H9 (cell line): ENCODE results near the gene IDH3B. TPM values are rescaled to one million over a fixed set of nuclear protein-coding genes. Genes with fewer than 3 reads are reported as not detected.

ENCODE experiments used
- DNase-seq: peaks from one replicate; pipeline ENCODE4 v3.0.0-alpha.2; 2017
- H2AFZ ChIP-seq: one replicate; pipeline ENCODE4 v1.6.1; 2013; ENCODE audit warnings: mild to moderate bottlenecking, low read length, control low read depth, moderate library complexity
- H2AK5ac ChIP-seq: 2 replicates; pipeline ENCODE4 v1.6.1; 2013; ENCODE audit warnings: low read length, control low read depth, mixed read lengths; ENCODE audit not compliant: insufficient read length
- H2BK120ac ChIP-seq: one replicate; pipeline ENCODE4 v1.6.1; 2013; ENCODE audit warnings: low read depth, mild to moderate bottlenecking, low read length, control low read depth, inconsistent platforms; ENCODE audit not compliant: poor library complexity, severe bottlenecking
- H2BK12ac ChIP-seq: 2 replicates; pipeline ENCODE4 v1.6.1; 2013; ENCODE audit warnings: low read length, control low read depth, mixed read lengths, low read depth; ENCODE audit not compliant: insufficient read length
- H2BK15ac ChIP-seq: 2 replicates; pipeline ENCODE4 v1.6.1; 2013; ENCODE audit warnings: low read depth, low read length, control low read depth
- H2BK20ac ChIP-seq: one replicate; pipeline ENCODE4 v1.6.1; 2013; ENCODE audit warnings: low read depth, mild to moderate bottlenecking, low read length, control low read depth, inconsistent platforms; ENCODE audit not compliant: poor library complexity, severe bottlenecking
- H2BK5ac ChIP-seq: 2 replicates; pipeline ENCODE4 v1.6.1; 2013; ENCODE audit warnings: low read length, control low read depth, mixed read lengths; ENCODE audit not compliant: insufficient read length
- H3K14ac ChIP-seq: 2 replicates; pipeline ENCODE4 v1.6.1; 2013; ENCODE audit warnings: low read length, control low read depth; ENCODE audit not compliant: insufficient read depth
- H3K18ac ChIP-seq: 2 replicates; pipeline ENCODE4 v1.6.1; 2013; ENCODE audit warnings: low read depth, mild to moderate bottlenecking, mixed read lengths, low read length, control low read depth; ENCODE audit not compliant: insufficient read length
- H3K23ac ChIP-seq: 2 replicates; pipeline ENCODE4 v1.6.1; 2013; ENCODE audit warnings: low read length, control low read depth, mixed read lengths, low read depth; ENCODE audit not compliant: insufficient read length
- H3K23me2 ChIP-seq: 2 replicates; pipeline ENCODE4 v1.6.1; 2013; ENCODE audit warnings: low read depth, mild to moderate bottlenecking, mixed read lengths, low read length, control low read depth; ENCODE audit not compliant: insufficient read length, poor library complexity, severe bottlenecking
- H3K27ac ChIP-seq: 2 replicates; pipeline ENCODE4 v1.5.1; 2013; ENCODE audit warnings: low read length, control low read depth, mixed read lengths, low read depth; ENCODE audit not compliant: insufficient read length
- H3K27me3 ChIP-seq: 2 replicates; pipeline ENCODE4 v1.6.1; 2013; ENCODE audit warnings: low read length, control low read depth, inconsistent platforms; ENCODE audit not compliant: insufficient read depth
- H3K4ac ChIP-seq: 2 replicates; pipeline ENCODE4 v1.6.1; 2013; ENCODE audit warnings: low read depth, mild to moderate bottlenecking, control low read depth, inconsistent platforms, low read length, moderate library complexity
- H3K4me1 ChIP-seq: 2 replicates; pipeline ENCODE4 v1.6.1; 2013; ENCODE audit warnings: low read length, control low read depth, inconsistent platforms; ENCODE audit not compliant: insufficient read depth
- H3K4me2 ChIP-seq: 2 replicates; pipeline ENCODE4 v1.6.1; 2013; ENCODE audit warnings: low read length, control low read depth, mixed read lengths; ENCODE audit not compliant: insufficient read length, insufficient read depth
- H3K56ac ChIP-seq: 2 replicates; pipeline ENCODE4 v1.6.1; 2013; ENCODE audit warnings: low read depth, mild to moderate bottlenecking, mixed read lengths, low read length, control low read depth; ENCODE audit not compliant: insufficient read length
- H3K79me1 ChIP-seq: 2 replicates; pipeline ENCODE4 v1.6.1; 2013; ENCODE audit warnings: low read depth, mild to moderate bottlenecking, moderate library complexity, low read length, control low read depth, inconsistent platforms; ENCODE audit not compliant: insufficient read depth, poor library complexity, severe bottlenecking
- H3K79me2 ChIP-seq: 2 replicates; pipeline ENCODE4 v1.6.1; 2013; ENCODE audit warnings: low read length, control low read depth, inconsistent platforms; ENCODE audit not compliant: insufficient read depth
- H3K9ac ChIP-seq: 2 replicates; pipeline ENCODE4 v1.6.1; 2013; ENCODE audit warnings: low read length, control low read depth, mixed read lengths; ENCODE audit not compliant: insufficient read length; ENCODE audit errors: extremely low read depth
- H3K9me3 ChIP-seq: one replicate; pipeline ENCODE4 v1.6.1; 2013; ENCODE audit warnings: low read depth, low read length, inconsistent platforms; ENCODE audit not compliant: control insufficient read depth
- H3T11ph ChIP-seq: one replicate; pipeline ENCODE4 v1.6.1; 2013; ENCODE audit warnings: mild to moderate bottlenecking, low read length, control low read depth, inconsistent platforms
- H4K20me1 ChIP-seq: one replicate; pipeline ENCODE4 v1.6.1; 2013; ENCODE audit not compliant: control insufficient read depth, insufficient read length, insufficient read depth
- H4K5ac ChIP-seq: 2 replicates; pipeline ENCODE4 v1.6.1; 2013; ENCODE audit warnings: low read depth, mild to moderate bottlenecking, mixed read lengths, low read length, control low read depth; ENCODE audit not compliant: insufficient read length
- H4K8ac ChIP-seq: replicated peaks from 2 replicates; pipeline ENCODE4 v1.6.1; 2013; ENCODE audit warnings: low read length, control low read depth, mixed read lengths, low read depth; ENCODE audit not compliant: insufficient read length
- H4K91ac ChIP-seq: 2 replicates; pipeline ENCODE4 v1.6.1; 2013; ENCODE audit warnings: low read depth, mild to moderate bottlenecking, moderate library complexity, mixed read lengths, low read length, control low read depth; ENCODE audit not compliant: insufficient read length
- H3K27ac Mint-ChIP-seq, 3 experiments: 2 replicates in 2 of 3; 3 replicates in 1 of 3; pipeline ENCODE4 v1.8.0; 2020 to 2021; ENCODE audit warnings: mixed read lengths in 3 of 3, mild to moderate bottlenecking in 1 of 3, moderate library complexity in 1 of 3
- H3K27me3 Mint-ChIP-seq: 2 replicates; pipeline ENCODE4 v1.8.0; 2021; ENCODE audit warnings: low read depth, mild to moderate bottlenecking, moderate library complexity, mixed read lengths
- H3K36me3 Mint-ChIP-seq, 3 experiments: 2 replicates in 2 of 3; 3 replicates in 1 of 3; pipeline ENCODE4 v1.8.0; 2020 to 2021; ENCODE audit warnings: low read depth in 3 of 3, mixed read lengths in 3 of 3; ENCODE audit not compliant: insufficient read depth in 1 of 3
- H3K4me1 Mint-ChIP-seq, 2 experiments: 2 replicates each; pipeline ENCODE4 v1.8.0; 2020; ENCODE audit warnings: mixed read lengths in 2 of 2
- H3K4me3 Mint-ChIP-seq, 2 experiments: 2 replicates in 1 of 2; 3 replicates in 1 of 2; pipeline ENCODE4 v1.8.0; 2020 to 2021; ENCODE audit warnings: mild to moderate bottlenecking in 2 of 2, mixed read lengths in 2 of 2, moderate library complexity in 1 of 2
- H3K9me3 Mint-ChIP-seq, 2 experiments: 2 replicates in 1 of 2; 3 replicates in 1 of 2; pipeline ENCODE4 v1.8.0; 2020; ENCODE audit warnings: mild to moderate bottlenecking in 2 of 2, mixed read lengths in 2 of 2, moderate library complexity in 1 of 2
- WGBS: extraction: QIAGEN DNeasy Blood & Tissue Kit; methylation state at CpG from one replicate; pipeline ENCODE4 v1.1.7; 2013; ENCODE audit warnings: missing lambda C conversion rate, low lambda C conversion rate, mixed read lengths; ENCODE audit not compliant: insufficient read length; ENCODE audit errors: extremely low coverage; 5-methylcytosine and 5-hydroxymethylcytosine counted together
- total RNA-seq: library from RNA; stranded (reverse); gene quantifications from 2 replicates; pipeline ENCODE4 v1.2.1, GENCODE V29; 2021
- TF ChIP-seq, protein P1 (sequence below): fragments of 200-600 bp; sonication (generic); conservative IDR thresholded peaks from 3 replicates; pipeline ENCODE4 v1.8.0; 2021; ENCODE audit warnings: antibody characterized with exemption, mild to moderate bottlenecking

Gene IDH3B
- total RNA-seq, 1 experiment from 2014 or later = 114 TPM

- Histone ChIP-seq H3K27me3 (no peaks in the 10 kb centered on the region), H3K18ac (no peak overlapping the region), H4K8ac (no peak overlapping the region), H3K79me1 (no peaks in the 10 kb centered on the region), H3K56ac (no peak overlapping the region), H4K20me1 (no peaks in the 10 kb centered on the region), H3K9ac (no peak overlapping the region), H3K14ac (no peak overlapping the region), H3K4me1 (no peaks in the 10 kb centered on the region), H3K4me2 (no peak overlapping the region), H4K91ac (no peak overlapping the region), H2AK5ac (no peak overlapping the region), H2AFZ (no peak overlapping the region), H3K27ac (no peak overlapping the region), H2BK12ac (no peak overlapping the region), H3K79me2 (no peaks in the 10 kb centered on the region), H3K4ac (no peak overlapping the region), H4K5ac (no peak overlapping the region), H2BK120ac (no peak overlapping the region), H2BK15ac (no peak overlapping the region), H3K23ac (no peak overlapping the region), H3T11ph (no peak overlapping the region), H2BK20ac (no peak overlapping the region), H3K9me3 (no peaks in the 10 kb centered on the region), H3K23me2 (no peaks in the 10 kb centered on the region), H2BK5ac (no peak overlapping the region)
- Mint-ChIP-seq H3K27me3 (peaks cover 69% of the 10 kb centered on the region), H3K4me1 (no peaks in the 10 kb centered on the region), H3K36me3 (no peaks in the 10 kb centered on the region), H3K9me3 (no peaks in the 10 kb centered on the region), H3K27ac (no peak overlapping the region), H3K4me3 (no peak overlapping the region)
- TF ChIP-seq, protein P1, sequence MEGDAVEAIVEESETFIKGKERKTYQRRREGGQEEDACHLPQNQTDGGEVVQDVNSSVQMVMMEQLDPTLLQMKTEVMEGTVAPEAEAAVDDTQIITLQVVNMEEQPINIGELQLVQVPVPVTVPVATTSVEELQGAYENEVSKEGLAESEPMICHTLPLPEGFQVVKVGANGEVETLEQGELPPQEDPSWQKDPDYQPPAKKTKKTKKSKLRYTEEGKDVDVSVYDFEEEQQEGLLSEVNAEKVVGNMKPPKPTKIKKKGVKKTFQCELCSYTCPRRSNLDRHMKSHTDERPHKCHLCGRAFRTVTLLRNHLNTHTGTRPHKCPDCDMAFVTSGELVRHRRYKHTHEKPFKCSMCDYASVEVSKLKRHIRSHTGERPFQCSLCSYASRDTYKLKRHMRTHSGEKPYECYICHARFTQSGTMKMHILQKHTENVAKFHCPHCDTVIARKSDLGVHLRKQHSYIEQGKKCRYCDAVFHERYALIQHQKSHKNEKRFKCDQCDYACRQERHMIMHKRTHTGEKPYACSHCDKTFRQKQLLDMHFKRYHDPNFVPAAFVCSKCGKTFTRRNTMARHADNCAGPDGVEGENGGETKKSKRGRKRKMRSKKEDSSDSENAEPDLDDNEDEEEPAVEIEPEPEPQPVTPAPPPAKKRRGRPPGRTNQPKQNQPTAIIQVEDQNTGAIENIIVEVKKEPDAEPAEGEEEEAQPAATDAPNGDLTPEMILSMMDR = no peak
- WGBS = no CpG with 5 or more reads among the region's 4 CpGs
- no peak for DNase-seq
These were observed 16.0 kb upstream of the IDH3B start for GRCh38 chr20:2680046-2680445.
